Chondrocyte (in vitro differentiated cells): ENCODE measurements around the gene TTLL6. TPM values are rescaled to one million over a fixed set of nuclear protein-coding genes. Genes with fewer than 3 reads are reported as not detected.
"Not testable (repeated sequence)": the region's sequence is repeated elsewhere in the genome, so short reads cannot be mapped to it uniquely, and the experiment has no call there.

Source experiments
- DNase-seq: peaks from one replicate; pipeline ENCODE4 v3.0.0; 2021; ENCODE audit warnings: mixed read lengths, low spot score
- H3K27ac Mint-ChIP-seq: one replicate; pipeline ENCODE4 v1.8.0; 2021; ENCODE audit warnings: mild to moderate bottlenecking, moderate library complexity, mixed read lengths; ENCODE audit not compliant: unreplicated experiment
- H3K27me3 Mint-ChIP-seq: 2 replicates; pipeline ENCODE4 v1.8.0; 2021; ENCODE audit warnings: low read depth, mixed read lengths
- H3K36me3 Mint-ChIP-seq: 2 replicates; pipeline ENCODE4 v1.8.0; 2021; ENCODE audit warnings: low read depth, mixed read lengths
- H3K4me1 Mint-ChIP-seq: 2 replicates; pipeline ENCODE4 v1.8.0; 2021; ENCODE audit warnings: low read depth, mild to moderate bottlenecking, mixed read lengths
- H3K4me3 Mint-ChIP-seq: one replicate; pipeline ENCODE4 v1.8.0; 2021; ENCODE audit warnings: mild to moderate bottlenecking, moderate library complexity, mixed read lengths; ENCODE audit not compliant: unreplicated experiment
- H3K9me3 Mint-ChIP-seq: 2 replicates; pipeline ENCODE4 v1.8.0; 2021; ENCODE audit warnings: low read depth, mixed read lengths
- microRNA-seq: library from miRNA; unstranded; fragments of <30 nt; microRNA quantifications from one replicate; pipeline ENCODE4 v1.2.0, GENCODE V29; 2020; ENCODE audit warnings: borderline number of aligned reads
- total RNA-seq: library from RNA; stranded (reverse); gene quantifications from 3 replicates; pipeline ENCODE4 v1.2.1, GENCODE V29; 2021
- TF ChIP-seq, protein P1 (sequence below): fragments of 200-600 bp; sonication (generic); IDR thresholded peaks from 2 replicates; pipeline ENCODE4 v1.5.0; 2021; ENCODE audit warnings: antibody characterized with exemption, mild to moderate bottlenecking, moderate library complexity

The TTLL6 gene
- total RNA-seq, 1 donor from 2014 or later: not detected

DNA sequence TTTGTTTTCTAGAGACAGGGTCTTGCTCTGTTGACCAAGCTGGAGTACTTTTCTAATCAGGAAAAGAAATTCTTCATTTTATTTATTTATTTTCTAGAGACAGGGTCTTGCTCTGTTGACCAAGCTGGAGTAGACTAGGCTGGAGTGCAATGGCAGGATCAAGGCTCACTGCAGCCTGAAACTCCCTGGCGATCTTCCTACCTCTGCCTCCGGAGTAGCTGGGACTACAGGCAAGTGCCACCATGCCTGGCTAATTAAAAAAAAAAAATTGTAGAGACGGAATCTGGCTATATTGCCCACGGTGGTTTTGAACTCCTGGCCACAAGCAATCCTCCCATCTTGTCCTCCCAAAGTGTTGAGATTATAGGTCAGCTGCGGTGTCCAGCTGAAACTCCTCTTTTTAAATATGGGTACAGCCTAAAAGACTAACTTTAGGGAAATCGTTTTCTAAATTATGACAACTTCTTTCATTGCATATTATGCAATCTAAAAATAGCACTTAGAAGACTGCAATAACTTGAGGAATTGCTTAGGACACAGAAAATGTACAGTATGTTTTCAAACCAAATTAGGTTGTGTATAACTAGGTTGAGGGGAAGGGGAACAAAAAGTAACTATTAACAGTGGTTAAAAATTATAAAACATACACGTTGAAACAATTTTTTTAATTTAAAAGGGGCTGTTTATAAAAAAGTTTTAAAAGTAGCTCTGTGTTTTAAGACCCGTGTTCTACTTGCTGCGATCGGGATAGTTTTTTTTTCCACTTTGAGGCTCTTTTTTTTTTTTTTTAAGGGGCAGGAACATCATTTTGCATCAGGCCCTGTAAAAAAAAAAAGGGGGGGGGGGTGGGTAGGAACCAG, 99.4 kb downstream of the TTLL6 start:
- H3K27ac Mint-ChIP-seq: no peak overlapping the region

DNA sequence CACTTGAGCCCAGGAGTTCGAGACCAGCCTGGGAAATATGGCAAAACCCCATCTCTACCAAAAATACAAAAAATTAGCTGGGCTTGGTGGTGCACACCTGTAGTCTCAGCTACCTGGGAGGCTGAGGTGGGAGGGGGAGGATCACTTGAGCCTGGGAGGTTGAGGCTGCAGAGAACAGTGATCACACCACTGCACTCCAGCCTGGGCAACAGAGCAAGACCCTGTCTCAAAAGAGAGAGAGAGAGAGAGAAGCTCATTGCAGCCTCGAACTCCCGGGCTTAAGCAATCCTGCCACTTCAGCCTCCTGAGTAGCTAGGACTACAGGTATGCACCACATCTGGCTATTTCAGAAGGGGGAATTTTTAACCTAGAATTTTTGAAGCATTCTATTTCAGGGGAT, 100.5 kb downstream of the TTLL6 start:
- not testable (repeated sequence) for H3K36me3 Mint-ChIP-seq, H3K27ac Mint-ChIP-seq, DNase-seq, H3K9me3 Mint-ChIP-seq, H3K4me3 Mint-ChIP-seq
- H3K27me3 Mint-ChIP-seq: peaks cover 77% of the 10 kb centered on the region
- H3K4me1 Mint-ChIP-seq: peaks cover 12% of the 10 kb centered on the region

More for the DNA sequence above, 99.4 kb downstream of the TTLL6 start:
- Mint-ChIP-seq H3K36me3 (no peaks in the 10 kb centered on the region), H3K27me3 (peaks cover 82% of the 10 kb centered on the region), H3K9me3 (no peaks in the 10 kb centered on the region), H3K4me1 (peaks cover 12% of the 10 kb centered on the region), H3K4me3 (no peak overlapping the region)
- no peak for DNase-seq
- TF ChIP-seq, protein P1, sequence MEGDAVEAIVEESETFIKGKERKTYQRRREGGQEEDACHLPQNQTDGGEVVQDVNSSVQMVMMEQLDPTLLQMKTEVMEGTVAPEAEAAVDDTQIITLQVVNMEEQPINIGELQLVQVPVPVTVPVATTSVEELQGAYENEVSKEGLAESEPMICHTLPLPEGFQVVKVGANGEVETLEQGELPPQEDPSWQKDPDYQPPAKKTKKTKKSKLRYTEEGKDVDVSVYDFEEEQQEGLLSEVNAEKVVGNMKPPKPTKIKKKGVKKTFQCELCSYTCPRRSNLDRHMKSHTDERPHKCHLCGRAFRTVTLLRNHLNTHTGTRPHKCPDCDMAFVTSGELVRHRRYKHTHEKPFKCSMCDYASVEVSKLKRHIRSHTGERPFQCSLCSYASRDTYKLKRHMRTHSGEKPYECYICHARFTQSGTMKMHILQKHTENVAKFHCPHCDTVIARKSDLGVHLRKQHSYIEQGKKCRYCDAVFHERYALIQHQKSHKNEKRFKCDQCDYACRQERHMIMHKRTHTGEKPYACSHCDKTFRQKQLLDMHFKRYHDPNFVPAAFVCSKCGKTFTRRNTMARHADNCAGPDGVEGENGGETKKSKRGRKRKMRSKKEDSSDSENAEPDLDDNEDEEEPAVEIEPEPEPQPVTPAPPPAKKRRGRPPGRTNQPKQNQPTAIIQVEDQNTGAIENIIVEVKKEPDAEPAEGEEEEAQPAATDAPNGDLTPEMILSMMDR: no peak

DNA sequence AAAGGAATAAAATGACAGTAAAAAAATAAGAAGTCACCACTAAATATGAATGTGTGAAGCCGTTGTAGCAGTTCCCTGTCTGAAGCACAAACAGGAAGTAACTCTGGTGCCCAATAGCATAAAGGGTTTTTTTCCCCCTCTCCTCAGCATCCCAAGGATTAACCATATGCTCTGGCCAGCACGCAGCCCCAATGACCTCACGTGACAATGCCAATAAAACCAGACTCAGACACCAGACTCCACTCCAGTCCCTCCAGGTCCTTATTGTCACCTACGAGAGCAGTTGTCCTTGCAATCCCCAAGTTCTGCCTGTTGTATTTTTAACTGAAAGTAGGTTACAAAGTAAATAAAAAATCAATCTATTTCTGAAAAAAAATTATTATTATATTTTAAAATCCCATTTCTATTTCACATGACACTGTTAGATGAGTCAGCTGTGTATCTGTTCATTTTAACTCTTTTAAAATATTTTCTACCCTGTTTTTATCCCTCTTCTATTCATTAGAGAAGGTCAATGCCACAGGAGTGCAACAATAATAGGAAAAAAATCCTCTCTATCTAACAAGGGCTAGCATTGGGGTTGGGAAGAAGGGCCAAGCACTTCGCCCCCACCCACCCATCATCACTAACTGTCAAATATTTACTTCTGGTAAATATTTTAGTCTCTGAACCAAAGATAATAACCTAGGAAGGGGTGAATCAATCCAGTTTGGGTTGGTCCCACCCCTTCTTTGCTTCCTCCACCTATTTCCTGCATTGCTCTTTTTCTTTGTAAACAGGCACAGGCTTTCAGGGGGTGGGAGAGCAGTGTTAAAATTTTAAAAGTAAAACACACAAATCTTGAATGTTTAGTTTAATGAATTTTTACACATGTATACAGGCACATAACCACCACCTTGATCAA, 101.3 kb downstream of the TTLL6 start:
- H3K36me3 Mint-ChIP-seq: no peaks in the 10 kb centered on the region
- no peaks in the 10 kb centered on the region for H3K9me3 Mint-ChIP-seq
- peaks cover 78% of the 10 kb centered on the region for H3K27me3 Mint-ChIP-seq
- TF ChIP-seq, protein P1: no peak
- no peak for DNase-seq
- H3K27ac Mint-ChIP-seq: no peak overlapping the region
- H3K4me3 Mint-ChIP-seq: no peak overlapping the region
- H3K4me1 Mint-ChIP-seq: peaks cover 12% of the 10 kb centered on the region

Small RNA genes lying within 50 kb of the gene (microRNA-seq; reads per million reads assigned to microRNA genes)
- not detected for gene MIR3185

Other genes starting within 250 kb of the TTLL6 start
- gene HOXB4, start 238.9 kb downstream of the TTLL6 start, total RNA-seq: not detected in 3 replicates
- 0.18 to 0.57 TPM in 2 of 3 replicates, not detected in the other for gene HOXB3, start 227.0 kb downstream of the TTLL6 start, total RNA-seq
- not detected in 3 replicates for gene HOXB5, start 223.4 kb downstream of the TTLL6 start, total RNA-seq
- not detected in 3 replicates for gene HOXB6, start 212.2 kb downstream of the TTLL6 start, total RNA-seq
- not detected in 3 replicates for gene HOXB7, start 206.2 kb downstream of the TTLL6 start, total RNA-seq
- not detected in 3 replicates for gene HOXB8, start 201.9 kb downstream of the TTLL6 start, total RNA-seq
- gene HOXB9, start 190.9 kb downstream of the TTLL6 start, total RNA-seq: 0.20 TPM in 1 of 3 replicates, not detected in the others
- not detected in 3 replicates for gene PRAC1, start 94.7 kb downstream of the TTLL6 start, total RNA-seq
- gene PRAC2, start 94.0 kb downstream of the TTLL6 start, total RNA-seq: not detected in 3 replicates
- gene HOXB13, start 88.5 kb downstream of the TTLL6 start, total RNA-seq: 0.19 TPM in 1 of 3 replicates, not detected in the others
- 72.4 to 97.9 TPM (median 76.5 TPM) in 3 replicates for gene CALCOCO2, start 13.8 kb upstream of the TTLL6 start, total RNA-seq
- 39.2 to 78.0 TPM (median 39.4 TPM) in 3 replicates for gene ATP5MC1, start 75.6 kb upstream of the TTLL6 start, total RNA-seq
- 114 to 116 TPM (median 114 TPM) in 3 replicates for gene UBE2Z, start 91.2 kb upstream of the TTLL6 start, total RNA-seq
- 123 to 147 TPM (median 126 TPM) in 3 replicates for gene SNF8, start 127.6 kb upstream of the TTLL6 start, total RNA-seq
- gene GIP, start 151.4 kb upstream of the TTLL6 start, total RNA-seq: not detected in 3 replicates
- 47.1 to 60.0 TPM (median 57.6 TPM) in 3 replicates for gene IGF2BP1, start 180.2 kb upstream of the TTLL6 start, total RNA-seq